ENCODE data around the gene ZNF3.

The ZNF3 gene

DNA sequence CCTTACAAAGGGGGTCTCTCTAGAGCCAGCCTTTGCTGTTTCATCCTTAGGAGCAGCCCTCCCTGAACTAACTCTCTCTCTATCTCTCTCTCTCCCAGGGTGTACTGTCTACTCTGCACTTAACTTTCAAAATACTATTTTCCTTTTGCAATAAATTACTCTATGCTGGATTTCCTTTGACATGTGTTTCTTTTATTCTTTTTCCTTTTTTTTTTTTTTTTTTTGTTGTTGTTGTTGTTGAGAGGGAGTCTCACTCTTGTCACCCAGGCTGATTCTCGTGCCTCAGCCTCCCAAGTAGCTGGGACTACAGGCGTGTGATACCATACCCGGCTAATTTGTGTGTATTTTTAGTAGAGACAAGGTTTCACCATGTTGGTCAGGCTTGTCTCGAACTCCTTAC, 1.5 kb upstream of the ZNF3 start:
- TF ChIP-seq, protein P1, sequence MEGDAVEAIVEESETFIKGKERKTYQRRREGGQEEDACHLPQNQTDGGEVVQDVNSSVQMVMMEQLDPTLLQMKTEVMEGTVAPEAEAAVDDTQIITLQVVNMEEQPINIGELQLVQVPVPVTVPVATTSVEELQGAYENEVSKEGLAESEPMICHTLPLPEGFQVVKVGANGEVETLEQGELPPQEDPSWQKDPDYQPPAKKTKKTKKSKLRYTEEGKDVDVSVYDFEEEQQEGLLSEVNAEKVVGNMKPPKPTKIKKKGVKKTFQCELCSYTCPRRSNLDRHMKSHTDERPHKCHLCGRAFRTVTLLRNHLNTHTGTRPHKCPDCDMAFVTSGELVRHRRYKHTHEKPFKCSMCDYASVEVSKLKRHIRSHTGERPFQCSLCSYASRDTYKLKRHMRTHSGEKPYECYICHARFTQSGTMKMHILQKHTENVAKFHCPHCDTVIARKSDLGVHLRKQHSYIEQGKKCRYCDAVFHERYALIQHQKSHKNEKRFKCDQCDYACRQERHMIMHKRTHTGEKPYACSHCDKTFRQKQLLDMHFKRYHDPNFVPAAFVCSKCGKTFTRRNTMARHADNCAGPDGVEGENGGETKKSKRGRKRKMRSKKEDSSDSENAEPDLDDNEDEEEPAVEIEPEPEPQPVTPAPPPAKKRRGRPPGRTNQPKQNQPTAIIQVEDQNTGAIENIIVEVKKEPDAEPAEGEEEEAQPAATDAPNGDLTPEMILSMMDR (conservative IDR thresholded peaks at IDR 0.05; ENCODE audit: low read depth), result no peak
- CTCF ChIA-PET, result interaction anchor here (0.6 to 1.1 kb wide), 3 partner anchors 29 to 89 kb away, joined by 3 read pairs; no protein-coding TSS in a partner anchor
- H3K27ac ChIP-seq, result no peak overlapping the region
- POLR2A ChIA-PET (ENCODE audit: low non-redundant PET), result no interaction called here
- no peak for DNase-seq (ENCODE audit: low spot score)

DNA sequence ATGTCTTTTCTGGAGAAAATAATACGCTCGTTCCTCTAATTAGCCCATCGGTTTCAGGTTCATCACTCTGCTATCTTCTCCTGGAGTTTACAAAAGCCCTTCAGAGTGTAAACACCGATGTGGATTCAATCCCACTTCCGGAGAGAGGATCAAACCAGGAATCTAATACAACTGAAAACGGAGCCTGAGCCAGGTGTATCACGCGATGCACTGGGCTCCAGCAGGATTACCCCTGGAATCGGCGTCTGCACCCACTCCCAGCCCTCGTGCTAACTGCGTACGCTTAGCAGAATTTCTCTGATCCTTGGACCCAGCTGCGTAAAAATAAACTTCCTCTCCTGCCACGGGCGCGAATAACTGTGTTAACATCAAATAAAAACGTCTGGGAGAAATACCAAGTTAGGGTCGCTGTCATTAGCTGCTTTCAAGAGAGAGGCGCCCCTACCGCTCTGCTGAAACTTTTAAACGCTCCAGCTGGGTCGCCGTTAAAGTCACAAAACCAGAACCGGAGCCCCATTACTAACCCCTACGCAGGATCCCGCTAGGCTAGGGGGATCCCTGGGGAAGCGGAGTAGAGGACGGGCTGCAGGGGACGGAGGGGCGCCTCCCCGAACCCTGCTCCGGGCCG, 502 bp downstream of the ZNF3 start:
- ChIA-PET CTCF (interaction anchor here (0.6 kb wide), 2 partner anchors 64 to 623 kb away, joined by 3 to 4 read pairs; no protein-coding TSS in a partner anchor), POLR2A (ENCODE audit: low non-redundant PET) (no interaction called here)
- H3K27ac ChIP-seq, result peak overlapping the region; percentile 73

DNA sequence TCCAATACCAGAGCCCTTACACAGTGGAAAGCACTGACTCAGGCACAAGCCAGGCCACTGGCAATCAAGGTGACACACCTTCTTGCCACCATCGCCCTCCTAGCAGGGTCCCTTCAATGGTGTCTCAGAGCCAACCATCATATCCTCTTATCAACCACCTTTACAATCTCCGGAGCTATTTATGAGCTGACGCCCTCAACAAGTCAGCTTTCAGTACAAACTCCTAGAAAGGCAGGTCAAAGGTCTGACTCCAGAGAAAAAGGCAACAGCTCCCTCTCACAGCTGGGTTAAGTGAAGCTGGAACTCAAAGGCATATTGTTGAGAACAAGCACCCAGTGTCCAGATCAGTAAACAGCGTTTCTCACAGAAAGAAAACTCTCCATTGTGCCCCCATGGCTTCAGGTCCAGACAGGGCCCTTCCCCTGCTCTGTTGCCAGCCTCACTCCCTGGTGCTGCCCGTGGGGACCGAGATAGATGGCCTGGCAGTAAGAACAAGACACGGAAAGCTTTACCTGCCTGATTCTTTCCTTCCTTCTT, 2.4 kb downstream of the ZNF3 start:
- ChIA-PET CTCF (interaction anchor here (0.6 kb wide), 2 partner anchors 9 to 128 kb away, joined by 3 to 4 read pairs; no protein-coding TSS in a partner anchor), POLR2A (ENCODE audit: low non-redundant PET) (no interaction called here)
- TF ChIP-seq, protein P1 (conservative IDR thresholded peaks at IDR 0.05; ENCODE audit: low read depth), result no peak
- DNase-seq (ENCODE audit: low spot score), result no peak
- H3K27ac ChIP-seq, result peak overlapping the region; percentile 14; the same call in 1 of the 2 replicates

More for the DNA sequence above, 502 bp downstream of the ZNF3 start:
- TF ChIP-seq, protein P1 (conservative IDR thresholded peaks at IDR 0.05; ENCODE audit: low read depth), result no peak
- no peak for DNase-seq (ENCODE audit: low spot score)

DNA sequence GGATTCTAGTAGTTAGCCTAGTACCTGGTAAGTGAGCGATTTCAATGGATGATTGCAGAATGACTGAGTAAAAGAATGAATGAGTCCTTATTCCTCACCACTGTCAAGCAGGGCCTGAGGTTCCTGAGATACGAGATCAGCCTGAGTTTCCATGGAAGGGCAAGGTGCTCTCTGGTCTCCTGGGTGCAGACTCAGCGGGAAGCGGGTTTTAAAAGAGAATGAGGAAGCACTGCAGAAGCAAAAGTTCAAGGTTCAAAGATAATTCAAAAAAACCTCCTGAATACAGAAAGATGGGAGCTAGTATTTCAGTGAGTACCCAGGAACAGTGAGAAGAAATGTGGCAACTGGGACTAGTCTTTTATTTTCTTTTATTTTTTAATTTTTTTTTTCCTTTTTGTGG, 4.3 kb downstream of the ZNF3 start:
- H3K27ac ChIP-seq, result no peak overlapping the region
- no peak for DNase-seq (ENCODE audit: low spot score)
- POLR2A ChIA-PET (ENCODE audit: low non-redundant PET), result no interaction called here
- TF ChIP-seq, protein P1 (conservative IDR thresholded peaks at IDR 0.05; ENCODE audit: low read depth), result no peak
- CTCF ChIA-PET, result interaction anchor here (0.6 kb wide), 1 partner anchor 81 kb away, joined by 4 read pairs; no protein-coding TSS in a partner anchor

DNA sequence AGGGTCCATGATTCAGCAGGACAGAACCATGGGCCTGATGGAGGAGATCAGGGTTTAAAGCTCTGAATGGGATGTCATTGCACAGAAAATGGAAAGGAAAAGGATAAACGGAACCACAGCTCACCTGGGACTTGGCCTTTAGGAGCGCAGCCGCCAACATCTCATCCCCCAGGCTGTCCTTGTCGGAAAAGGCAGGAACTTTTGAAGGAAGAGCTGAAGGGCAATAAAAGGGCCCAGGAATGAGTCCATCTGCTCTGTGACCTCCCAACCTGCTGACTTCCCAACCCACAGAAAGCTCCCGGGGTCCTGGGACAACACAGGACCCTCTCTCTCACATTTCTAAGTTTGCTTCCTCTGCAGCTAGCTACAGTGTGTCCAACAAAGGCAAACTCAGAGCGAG, 6.1 kb downstream of the ZNF3 start:
- DNase-seq (ENCODE audit: low spot score), result no peak
- CTCF ChIA-PET, result no interaction called here
- H3K27ac ChIP-seq, result no peak overlapping the region
- TF ChIP-seq, protein P1 (conservative IDR thresholded peaks at IDR 0.05; ENCODE audit: low read depth), result no peak
- POLR2A ChIA-PET (ENCODE audit: low non-redundant PET), result no interaction called here

DNA sequence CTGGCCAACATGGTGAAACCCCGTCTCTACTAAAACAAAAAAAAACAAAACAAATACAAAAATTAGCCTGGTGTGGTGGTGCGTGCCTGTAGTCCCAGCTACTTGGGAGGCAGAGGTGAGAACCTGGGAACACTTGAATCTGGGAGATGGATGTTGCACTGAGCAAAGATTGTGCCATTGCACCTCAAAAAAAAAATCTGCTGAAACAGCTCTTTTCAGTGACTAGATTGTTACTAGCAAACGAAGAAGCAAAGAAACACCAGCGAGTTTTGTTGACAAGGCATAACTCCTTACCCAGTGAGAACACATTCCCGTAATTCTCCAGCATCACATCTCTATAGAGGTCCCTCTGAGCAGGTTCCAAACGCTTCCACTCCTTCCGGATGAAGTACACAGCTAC, 6.7 kb downstream of the ZNF3 start:
- CTCF ChIA-PET, result interaction anchor here (0.7 kb wide), 1 partner anchor 16 kb away, joined by 3 read pairs; no protein-coding TSS in a partner anchor
- TF ChIP-seq, protein P1 (conservative IDR thresholded peaks at IDR 0.05; ENCODE audit: low read depth), result no peak
- H3K27ac ChIP-seq, result no peak overlapping the region
- DNase-seq (ENCODE audit: low spot score), result no peak
- POLR2A ChIA-PET (ENCODE audit: low non-redundant PET), result no interaction called here

Data from RWPE1 (cell line).